GM18517 (cell line): Measurements from ENCODE around the gene HIVEP1.

Source experiments
- ATAC-seq: cut with Tn5 transposase; IDR thresholded peaks from one replicate; pipeline ENCODE4 v1.9.1; 2021; ENCODE audit warnings: mild to moderate bottlenecking, moderate library complexity; ENCODE audit not compliant: unreplicated experiment

Gene HIVEP1

GRCh38 chr6:12017263-12017662, 5.2 kb downstream of the HIVEP1 start:
- ATAC-seq: no peak

GRCh38 chr6:12017876-12018401, 5.8 kb downstream of the HIVEP1 start:
- no peak for ATAC-seq

DNA sequence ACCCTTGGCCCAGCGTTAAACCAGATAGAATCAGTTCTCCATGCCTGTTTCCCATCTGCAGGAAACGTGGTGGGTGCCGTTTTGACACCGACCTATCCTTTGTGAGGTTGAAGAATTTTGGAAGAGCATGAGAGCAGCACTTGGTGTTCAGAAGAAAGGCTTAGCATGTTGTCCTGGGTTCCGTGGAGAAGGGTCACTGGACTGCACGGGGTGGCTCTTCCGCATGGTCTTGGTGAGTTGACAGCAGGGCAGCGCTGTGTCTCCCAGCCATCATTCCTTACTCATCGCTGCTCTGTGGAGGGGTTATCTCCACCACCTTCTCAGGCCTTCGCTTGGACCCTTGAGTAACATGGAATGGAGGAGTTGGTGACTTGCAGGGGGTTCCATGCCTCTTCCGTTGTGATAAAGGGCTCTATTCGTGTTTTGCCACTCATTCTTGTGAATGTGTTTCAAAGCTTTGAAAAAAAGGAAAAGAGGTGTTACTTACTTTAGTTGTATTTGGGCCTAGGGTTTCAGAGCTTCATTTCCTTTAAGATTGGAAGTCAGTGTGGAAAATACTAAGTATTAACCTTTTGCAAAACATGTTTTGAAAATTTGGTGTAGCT, 8.2 kb downstream of the HIVEP1 start:
- ATAC-seq: no peak

- no peak for ATAC-seq
These were observed 10.4 kb downstream of the HIVEP1 start for GRCh38 chr6:12022481-12022880.

GRCh38 chr6:12022953-12023388, 10.9 kb downstream of the HIVEP1 start:
- no peak for ATAC-seq

DNA sequence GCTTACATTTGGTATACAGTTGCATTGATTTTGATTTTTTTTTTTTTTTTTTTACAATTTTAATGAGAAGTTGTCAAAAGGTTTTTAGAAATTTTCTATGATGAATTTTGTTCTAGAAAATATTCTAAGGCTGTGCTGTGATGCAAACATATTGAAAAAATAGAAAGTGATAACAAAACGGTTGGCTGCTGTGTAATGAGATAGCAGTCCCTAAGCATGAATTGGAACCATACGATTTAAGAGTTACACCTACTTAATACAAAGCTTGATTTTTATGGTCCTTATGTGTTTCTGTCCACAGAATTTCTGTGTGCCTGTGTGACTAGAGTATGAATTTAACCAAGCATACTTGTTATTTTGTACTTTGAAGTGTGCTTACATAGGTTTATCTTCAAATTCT, 12.1 kb downstream of the HIVEP1 start:
- no peak for ATAC-seq

- ATAC-seq: no peak
These were observed 12.8 kb downstream of the HIVEP1 start for GRCh38 chr6:12024699-12025434.

DNA sequence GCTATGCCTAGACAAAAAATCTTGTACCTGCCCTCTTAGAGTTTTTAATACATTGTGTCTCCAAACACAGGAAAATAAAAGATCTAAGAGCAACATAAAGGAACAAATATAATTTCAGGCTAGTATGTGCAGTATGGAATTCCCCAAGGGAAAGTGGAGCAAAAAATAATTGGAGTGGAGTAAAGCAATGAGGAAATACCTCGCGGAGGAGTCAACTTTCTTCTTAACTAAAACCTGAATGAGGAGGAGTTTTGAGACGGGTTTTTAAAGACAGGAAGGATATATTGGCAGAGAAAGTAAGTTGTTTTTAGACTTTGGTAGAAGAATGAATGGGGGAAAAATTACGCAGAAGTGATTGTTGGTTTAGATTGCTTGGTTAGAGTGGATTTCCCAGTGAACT, 14.0 kb downstream of the HIVEP1 start:
- no peak for ATAC-seq

GRCh38 chr6:12026833-12027232, 14.7 kb downstream of the HIVEP1 start:
- ATAC-seq: no peak

DNA sequence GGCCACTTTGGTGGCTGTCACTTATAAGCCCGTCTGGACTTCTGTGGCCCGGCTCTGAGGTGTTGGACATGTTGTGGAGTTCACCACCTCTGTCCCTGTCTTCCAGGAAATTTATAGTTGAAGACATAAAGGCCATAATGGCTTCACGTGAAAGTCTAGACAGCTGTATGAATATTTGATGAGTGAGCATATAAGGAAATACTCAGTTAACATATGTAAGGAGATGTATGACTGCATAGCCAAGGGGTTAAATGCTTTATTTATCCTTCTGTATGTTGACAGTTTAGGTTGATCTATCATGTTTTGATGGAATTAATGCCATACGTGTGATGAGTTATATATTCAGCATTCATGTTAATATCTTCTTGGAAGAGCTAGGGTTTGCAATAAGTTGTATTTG, 16.1 kb downstream of the HIVEP1 start:
- no peak for ATAC-seq

GRCh38 chr6:12029979-12030737, 18.0 kb downstream of the HIVEP1 start:
- ATAC-seq: no peak

- no peak for ATAC-seq
These were observed 19.0 kb downstream of the HIVEP1 start for GRCh38 chr6:12030993-12031550.

GRCh38 chr6:12032783-12033573, 20.9 kb downstream of the HIVEP1 start:
- ATAC-seq: no peak

- ATAC-seq: no peak
These were observed 21.7 kb downstream of the HIVEP1 start for GRCh38 chr6:12033770-12034169.

DNA sequence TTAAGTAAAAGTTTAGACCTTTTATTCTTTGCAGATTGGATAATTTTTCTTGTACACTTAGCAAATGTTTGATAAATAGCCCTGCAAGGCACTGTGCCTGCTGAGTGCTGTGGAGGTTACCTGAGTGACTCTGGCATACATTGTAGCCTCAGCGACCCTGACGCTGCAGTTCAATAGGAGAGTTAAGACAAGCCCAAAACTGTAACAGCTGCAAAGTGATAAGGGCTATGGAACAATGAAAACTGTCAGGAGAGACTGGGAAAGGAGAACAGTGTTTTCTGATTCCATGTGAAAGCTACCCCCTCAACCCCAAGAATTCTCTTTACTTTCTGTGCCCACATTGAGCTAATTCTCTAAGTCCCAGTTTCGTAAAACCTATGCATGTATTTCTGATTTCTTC, 22.2 kb downstream of the HIVEP1 start:
- ATAC-seq: no peak

- no peak for ATAC-seq
These were observed 22.7 kb downstream of the HIVEP1 start for GRCh38 chr6:12034837-12035236.

DNA sequence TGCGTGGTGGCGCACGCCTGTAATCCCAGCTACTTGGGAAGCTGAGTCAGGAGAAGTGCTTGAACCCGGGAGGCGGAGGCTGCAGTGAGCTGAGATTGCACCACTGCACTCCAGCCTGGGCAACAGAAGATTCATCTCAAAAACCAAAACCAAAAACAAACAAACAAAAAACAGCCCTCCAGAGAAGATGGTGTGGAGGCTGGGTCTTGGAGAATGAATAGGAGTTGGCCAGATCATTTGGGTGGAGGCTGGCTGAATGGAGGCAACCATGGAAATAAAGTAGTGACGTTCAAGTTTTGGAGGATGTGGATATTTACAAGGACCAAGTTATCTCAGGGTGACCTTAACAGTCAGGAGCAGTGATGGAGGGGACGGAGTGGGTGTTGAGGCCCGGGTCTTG, 24.7 kb downstream of the HIVEP1 start:
- ATAC-seq: no peak

DNA sequence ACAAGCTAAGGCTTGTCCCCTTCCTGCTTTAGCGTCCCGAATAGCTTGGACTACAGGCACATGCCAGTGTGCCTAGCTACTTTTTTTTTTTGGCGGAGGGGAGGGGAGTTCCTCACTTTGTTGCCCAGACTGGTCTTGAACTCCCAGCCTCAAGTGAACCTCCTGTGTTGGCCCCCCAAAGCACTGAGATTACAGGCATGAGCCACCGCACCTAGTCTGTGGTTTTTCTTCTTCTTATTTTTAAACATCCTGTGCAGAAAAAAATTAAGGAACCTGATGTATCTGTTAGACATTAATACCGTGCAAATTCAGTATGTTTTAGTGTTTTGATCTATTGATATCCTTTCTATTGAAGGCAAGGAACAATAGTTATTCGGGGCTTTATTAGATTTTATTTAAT, 25.7 kb downstream of the HIVEP1 start:
- ATAC-seq: no peak

DNA sequence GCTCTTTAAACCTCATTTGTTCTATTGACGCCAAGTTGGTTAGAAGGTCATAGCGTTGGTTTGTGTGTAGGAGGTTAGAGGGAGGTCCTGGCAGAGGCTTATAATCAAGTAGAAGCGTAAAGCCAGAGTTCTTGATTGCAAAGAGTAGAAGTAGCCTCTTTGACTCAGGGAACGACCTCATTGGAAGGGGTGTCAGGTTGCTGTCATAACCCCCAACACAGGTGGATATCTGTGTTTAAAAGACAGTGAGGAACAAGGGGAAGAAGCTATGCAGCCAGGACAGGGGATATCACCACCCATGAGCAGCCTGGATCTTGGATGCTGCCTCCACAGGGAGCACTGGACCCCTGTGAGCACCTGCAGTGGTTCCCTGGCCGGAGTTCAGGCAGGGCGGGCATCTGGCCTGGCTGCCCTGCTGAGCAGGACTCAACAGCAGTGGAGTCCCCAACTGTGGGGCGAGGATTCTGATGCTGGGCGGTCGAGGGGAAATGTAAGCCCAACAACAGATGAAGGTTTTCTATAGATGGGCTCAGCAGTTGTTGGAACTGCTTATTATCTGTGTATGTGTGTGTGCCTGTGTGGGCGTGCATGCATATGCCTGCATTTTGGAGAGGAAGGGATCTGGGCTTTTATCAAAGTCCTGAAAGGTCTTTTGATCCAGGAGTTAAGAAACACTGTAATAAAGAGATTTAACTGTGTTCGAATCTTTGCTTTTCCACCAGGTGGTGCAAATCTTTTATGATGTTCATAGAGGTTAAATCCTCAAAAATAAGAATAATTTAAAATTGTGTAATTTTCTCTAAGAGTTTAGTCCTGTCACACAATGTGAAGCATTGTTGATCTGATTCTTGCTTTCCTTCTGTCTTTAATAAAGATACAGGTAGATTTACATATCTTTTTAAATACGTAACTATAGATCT, 27.7 kb downstream of the HIVEP1 start:
- no peak for ATAC-seq

- ATAC-seq: no peak
These were observed 35.2 kb downstream of the HIVEP1 start for GRCh38 chr6:12047304-12047703.
